NCI-H1417 (cell line): ENCODE results near the gene ZNF462.
"Not testable (repeated sequence)": the region's sequence is repeated elsewhere in the genome, so short reads cannot be mapped to it uniquely, and the experiment has no call there.

ENCODE experiments used
- DNase-seq, 3 experiments: peaks; one replicate each; lab custom pipeline; 2025; lab: John Stamatoyannopoulos, UW

The ZNF462 gene

GRCh38 chr9:106889061-106889590 is 26.2 kb downstream of the ZNF462 start:
- DNase-seq = peak in 1 of 3 experiments; percentile 12

GRCh38 chr9:106890608-106891007 is 27.6 kb downstream of the ZNF462 start:
- peak in 1 of 3 experiments; percentile 16 for DNase-seq

DNA sequence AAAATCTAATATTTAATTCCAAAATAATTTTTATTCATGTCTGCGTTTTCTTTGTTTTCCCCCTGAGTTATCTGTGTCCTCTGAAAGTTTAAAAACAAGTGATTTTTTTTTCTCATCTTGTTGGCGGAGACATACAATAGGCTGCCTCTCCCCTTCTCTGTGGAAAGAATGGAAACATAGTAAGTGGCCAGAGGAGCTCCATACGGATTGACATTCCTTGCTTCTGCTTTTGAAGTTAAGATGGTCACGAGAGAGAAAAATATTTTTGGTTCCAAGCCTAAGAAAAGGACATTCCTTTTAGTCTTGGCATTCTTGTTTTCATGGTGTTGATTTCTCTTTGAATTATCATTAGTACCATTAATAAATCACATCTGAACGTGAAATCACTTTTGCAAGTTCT is 28.3 kb downstream of the ZNF462 start:
- DNase-seq = no peak

DNA sequence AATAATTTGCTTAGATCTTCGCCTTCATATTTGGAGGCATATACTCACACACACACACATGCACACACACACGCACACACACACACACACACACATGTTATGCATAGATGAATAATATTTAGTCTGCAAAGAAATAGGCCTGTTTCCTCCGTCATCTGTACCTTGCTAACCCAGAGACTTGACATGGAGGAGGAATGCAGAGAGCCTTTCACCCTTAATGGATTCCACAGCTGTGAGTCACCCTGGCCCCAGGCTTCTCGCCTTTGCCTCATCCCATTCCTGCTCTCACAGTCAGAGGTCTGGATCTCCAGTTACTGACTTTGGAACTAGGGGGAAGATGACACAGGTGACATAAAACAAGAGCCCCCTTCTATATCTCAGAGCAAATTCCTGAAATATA is 29.7 kb downstream of the ZNF462 start:
- DNase-seq = no peak

GRCh38 chr9:106893088-106893487 is 30.1 kb downstream of the ZNF462 start:
- DNase-seq = no peak

DNA sequence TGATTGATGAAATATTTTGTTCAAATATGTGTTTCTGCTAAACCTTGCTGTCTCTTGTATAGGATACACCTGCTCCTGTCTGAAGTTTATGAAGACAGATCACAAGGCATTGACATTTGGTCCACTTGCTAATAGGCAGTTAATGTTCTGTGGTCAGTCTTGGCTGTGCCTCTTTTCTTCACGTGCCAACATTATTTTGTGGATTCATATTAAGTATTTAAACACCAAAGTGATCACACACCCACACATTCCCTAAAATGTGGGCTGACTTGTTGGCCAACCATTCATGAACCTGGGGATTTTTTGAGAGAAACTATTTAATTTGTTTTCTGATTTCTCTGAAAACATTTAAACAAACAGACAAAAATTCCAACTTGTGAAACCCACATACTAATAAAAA is 33.7 kb downstream of the ZNF462 start:
- DNase-seq = no peak

DNA sequence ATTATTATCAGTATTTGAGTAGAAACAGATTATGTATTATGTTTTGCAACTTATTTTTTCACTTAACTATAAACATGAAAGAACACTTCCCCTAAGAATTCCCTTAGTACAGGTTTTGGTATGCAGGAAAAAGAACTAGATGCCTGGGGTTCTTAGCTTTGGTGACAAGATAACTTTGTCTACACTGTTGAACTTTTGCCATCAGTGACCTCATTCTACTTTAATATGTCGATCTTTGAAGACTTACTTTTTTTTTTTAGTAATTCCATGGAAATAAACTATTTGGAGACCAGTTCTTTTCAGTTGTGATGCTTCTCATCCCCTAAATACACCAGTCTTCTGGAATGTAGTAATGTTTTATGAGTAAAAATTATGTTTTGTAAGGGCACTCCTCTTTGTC is 34.3 kb downstream of the ZNF462 start:
- no peak for DNase-seq

DNA sequence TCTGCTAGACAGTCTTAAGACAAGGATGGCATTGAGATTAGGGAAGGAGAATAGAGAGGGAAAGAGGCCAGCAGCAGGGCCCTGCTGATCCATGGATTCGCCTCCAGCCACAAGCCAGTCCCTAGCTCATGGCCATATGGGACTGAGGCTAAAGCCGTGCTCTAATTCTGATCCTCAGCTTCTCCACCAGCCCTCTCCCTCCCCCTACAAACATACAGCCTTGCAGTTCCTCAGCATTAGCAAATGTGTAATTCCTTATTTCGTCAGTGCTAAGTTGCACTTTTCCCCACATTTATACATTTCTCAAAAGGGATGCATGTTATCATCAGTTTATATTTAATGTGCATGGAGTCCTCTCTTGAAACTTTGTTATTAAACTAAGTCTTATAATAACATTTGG is 34.8 kb downstream of the ZNF462 start:
- DNase-seq = no peak

DNA sequence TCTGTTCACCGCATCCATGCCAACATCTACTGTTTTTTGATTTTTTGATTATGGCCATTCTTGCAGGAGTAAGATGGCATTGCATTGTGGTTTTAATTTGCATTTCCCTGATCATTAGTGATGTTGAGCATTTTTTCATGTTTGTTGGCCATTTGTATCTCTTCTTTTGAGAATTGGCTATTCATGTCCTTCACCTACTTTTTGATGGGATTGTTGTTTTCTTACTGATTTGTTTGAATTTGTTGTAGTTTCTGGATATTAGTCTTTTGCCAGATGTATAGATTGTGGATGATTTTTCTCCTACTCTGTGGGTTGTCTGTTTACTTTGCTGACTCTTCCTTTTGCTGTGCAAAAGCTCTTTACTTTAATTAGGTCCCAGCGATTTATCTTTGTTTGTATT is 37.6 kb downstream of the ZNF462 start:
- not testable (repeated sequence) for DNase-seq

GRCh38 chr9:106906129-106906528 is 43.2 kb downstream of the ZNF462 start:
- no peak for DNase-seq

GRCh38 chr9:106911951-106912350 is 49.0 kb downstream of the ZNF462 start:
- DNase-seq = no peak

DNA sequence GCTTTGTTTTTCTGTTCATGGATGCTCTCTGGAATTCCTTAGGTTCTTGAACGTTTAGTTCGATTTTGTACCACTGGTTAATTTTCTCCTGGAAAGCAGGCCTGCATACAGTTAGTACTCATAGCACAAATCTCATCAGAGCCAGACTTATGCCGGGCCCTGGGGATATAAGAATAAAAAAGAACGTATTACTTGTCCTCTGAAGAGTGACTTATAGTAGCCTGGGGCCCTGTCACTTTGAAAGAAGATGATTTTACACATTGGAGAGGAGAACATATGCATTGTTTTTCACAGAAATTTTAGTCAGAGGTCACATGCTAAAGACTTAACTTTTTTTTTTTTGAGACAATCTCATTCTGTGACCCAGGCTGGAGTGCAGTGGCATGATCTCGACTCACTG is 50.3 kb downstream of the ZNF462 start:
- DNase-seq = no peak

DNA sequence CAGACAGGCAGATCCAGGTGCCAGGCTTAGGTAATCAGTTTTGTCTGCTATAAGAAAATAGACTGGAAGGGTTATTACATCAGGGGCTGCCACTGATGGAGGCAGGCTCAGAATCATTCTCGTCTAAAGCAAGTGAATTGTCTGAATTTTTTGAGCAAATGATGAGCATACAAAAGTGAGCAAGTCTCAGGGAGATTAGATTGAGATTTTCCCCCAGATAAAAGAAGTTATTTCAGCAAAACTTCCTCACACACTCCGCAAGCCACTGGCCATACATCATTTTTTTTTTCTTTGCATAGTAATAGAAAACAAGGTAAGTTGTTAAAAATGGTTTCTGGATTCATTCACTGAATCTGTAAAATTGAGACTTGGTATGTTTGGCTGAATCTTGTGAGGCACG is 52.9 kb downstream of the ZNF462 start:
- no peak for DNase-seq

DNA sequence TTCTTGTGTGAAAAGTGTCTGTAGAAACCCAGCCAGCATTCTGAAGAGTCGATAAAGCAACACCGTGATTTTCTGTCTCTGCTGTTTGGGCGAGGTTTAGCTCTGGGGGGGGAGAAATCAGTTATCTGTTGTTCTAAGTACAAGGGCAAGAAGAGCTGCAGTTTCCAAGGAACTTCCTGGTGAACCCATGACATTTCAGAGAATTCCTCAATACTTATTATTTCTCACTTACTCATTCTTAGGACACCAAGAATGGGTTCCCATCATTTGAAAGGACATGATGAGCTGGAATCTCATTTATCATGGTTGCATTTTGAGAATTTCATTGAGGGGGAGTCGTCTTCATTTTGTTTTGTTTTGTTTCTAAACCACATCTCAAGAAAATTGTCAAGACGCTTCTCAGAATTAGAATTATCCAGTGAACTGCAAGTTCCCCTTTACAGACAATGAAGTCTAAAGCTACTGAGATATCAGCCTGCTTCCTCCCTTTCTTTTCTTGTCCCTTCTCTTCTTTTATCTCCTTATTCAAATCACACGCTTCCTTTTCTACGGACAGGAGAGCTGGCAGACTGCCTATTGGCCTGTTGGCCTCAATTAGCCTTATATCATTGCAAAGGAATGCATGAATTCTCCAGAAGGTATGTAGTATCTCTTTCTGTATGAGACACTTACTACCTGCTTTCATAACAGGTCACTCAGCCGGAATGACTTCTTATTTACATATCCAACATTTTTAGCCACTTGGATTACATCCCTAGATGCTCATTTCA is 53.7 kb downstream of the ZNF462 start:
- DNase-seq = no peak

DNA sequence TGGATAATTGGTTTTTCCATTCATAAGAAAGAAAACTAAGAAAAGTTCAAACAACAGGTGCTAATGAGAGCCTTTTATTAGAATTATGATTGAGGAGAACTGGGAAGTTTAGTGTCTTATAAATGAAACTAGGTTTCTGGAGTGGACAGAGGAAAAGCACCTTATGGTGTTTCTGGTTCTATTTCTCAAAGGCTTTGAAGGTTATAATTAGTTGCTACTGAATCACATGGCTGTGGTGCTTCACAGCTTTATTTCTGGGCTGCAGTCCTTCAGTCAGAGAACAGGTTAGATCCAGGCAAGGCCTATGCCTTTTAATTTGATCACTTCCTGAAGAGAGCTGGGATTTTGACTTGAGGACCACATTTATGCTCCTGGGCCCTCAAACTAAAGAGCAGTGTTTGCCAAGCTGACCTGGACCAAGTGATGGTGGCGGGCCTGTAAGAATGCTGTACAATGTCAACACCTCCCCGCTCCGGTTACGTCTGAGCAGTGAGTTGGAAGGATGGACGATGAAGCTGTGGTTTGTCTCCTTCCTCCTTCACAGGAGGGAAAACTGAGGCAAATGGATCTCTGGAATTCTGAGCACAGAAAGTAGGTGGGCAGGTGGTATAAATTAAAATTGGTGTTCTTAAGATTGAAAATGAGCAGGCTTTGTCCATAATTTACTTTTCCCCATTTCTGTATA is 56.0 kb downstream of the ZNF462 start:
- peak in 1 of 3 experiments; percentile 31 for DNase-seq

DNA sequence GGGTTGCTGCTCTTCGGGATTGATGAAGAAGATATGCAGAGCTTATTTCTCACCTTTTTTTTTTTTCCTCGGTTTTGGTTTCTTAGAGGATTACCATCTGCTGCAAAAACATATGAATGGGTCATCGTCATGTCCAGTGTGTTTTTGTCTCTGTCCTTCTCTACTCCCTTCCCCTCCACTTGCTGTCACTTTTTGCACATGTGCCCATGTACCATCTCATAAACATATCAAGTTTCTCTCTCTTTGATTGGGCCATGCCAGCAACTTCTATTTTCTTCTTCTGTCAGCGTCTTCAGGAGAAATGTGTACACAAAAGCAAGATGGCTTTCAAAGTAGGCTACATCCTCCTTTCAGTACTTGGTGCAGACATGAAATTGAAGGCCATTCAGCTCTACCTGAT is 57.1 kb downstream of the ZNF462 start:
- DNase-seq = no peak

GRCh38 chr9:106920701-106921283 is 57.8 kb downstream of the ZNF462 start:
- peak in 1 of 3 experiments; percentile 3 for DNase-seq

GRCh38 chr9:106921341-106921899 is 58.5 kb downstream of the ZNF462 start:
- peak in 2 of 3 experiments; percentile 32 to 88 for DNase-seq

DNA sequence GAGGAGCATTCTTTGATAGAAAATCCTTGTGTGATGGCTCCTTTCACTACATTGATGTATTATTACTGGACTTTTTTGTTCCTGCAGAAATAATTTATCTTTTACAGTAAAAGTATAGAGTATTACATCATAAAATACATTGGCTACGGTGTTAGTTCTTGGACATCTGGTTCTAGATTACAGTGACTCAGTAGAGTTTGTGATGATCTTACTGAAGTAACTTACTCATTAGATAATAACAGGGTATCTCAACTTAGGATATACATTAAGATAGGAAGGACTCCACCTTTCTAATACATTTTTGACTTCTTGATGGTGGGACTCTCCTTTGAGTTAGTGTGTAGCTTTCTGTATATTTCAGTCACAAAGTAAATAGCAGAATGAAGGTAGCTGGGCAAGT is 59.1 kb downstream of the ZNF462 start:
- no peak for DNase-seq

GRCh38 chr9:106925392-106925791 is 62.4 kb downstream of the ZNF462 start:
- no peak for DNase-seq

DNA sequence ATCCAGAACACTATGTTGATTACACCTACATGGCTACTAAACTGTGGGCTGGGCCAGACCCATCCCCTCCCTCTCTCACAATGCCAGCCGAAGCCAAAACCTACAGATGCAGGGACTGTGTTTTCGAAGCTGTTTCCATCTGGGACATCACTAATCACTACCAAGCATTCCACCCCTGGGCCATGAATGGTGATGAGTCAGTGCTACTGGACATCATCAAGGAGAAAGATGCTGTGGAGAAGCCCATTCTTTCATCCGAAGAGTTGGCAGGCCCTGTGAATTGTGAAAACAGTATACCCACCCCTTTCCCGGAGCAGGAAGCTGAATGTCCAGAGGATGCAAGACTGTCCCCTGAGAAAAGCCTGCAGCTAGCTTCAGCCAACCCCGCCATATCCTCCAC is 65.0 kb downstream of the ZNF462 start:
- DNase-seq = no peak

GRCh38 chr9:106928350-106928749 is 65.4 kb downstream of the ZNF462 start:
- DNase-seq = no peak
